ENCODE results near the gene CHSY1.
A peak's percentile ranks its signal among the peaks of the same experiment; 100 is the strongest.
"Not testable (repeated sequence)": the region's sequence is repeated elsewhere in the genome, so short reads cannot be mapped to it uniquely, and the experiment has no call there.

CHSY1 gene

GRCh38 chr15:101128221-101129015, 123.4 kb downstream of the CHSY1 start:
- Mint-ChIP-seq H3K36me3 (no peaks in the 10 kb centered on the region), H3K27me3 (no peaks in the 10 kb centered on the region), H3K9me3 (peaks cover 3% of the 10 kb centered on the region), H3K4me1 (peaks cover 57% of the 10 kb centered on the region), H3K27ac (peak overlapping the region; percentile 93), H3K4me3 (peak overlapping the region; percentile 66)
- DNase-seq (ENCODE audit: low spot score in 2 of 2): no peak
- ATAC-seq (ENCODE audit: low read depth): no peak

- H3K36me3 Mint-ChIP-seq: no peaks in the 10 kb centered on the region
- DNase-seq (ENCODE audit: low spot score in 2 of 2): peak; percentile 31 to 46
- H3K4me1 Mint-ChIP-seq: peaks cover 58% of the 10 kb centered on the region
- H3K27ac Mint-ChIP-seq: peak overlapping the region; percentile 93
- ATAC-seq (ENCODE audit: low read depth): peak; percentile 83
- peaks cover 5% of the 10 kb centered on the region for H3K9me3 Mint-ChIP-seq
- H3K27me3 Mint-ChIP-seq: no peaks in the 10 kb centered on the region
- H3K4me3 Mint-ChIP-seq: peak overlapping the region; percentile 66
Observed at GRCh38 chr15:101127506-101128076, 124.3 kb downstream of the CHSY1 start.

- ATAC-seq (ENCODE audit: low read depth) (peak; percentile 38), DNase-seq (ENCODE audit: low spot score in 2 of 2) (peak in 1 of 2 donors; percentile 35)
- no peaks in the 10 kb centered on the region for H3K36me3 Mint-ChIP-seq
- no peaks in the 10 kb centered on the region for H3K27me3 Mint-ChIP-seq
- H3K4me1 Mint-ChIP-seq: peaks cover 61% of the 10 kb centered on the region
- H3K4me3 Mint-ChIP-seq: peak overlapping the region; percentile 66
- peak overlapping the region; percentile 93 for H3K27ac Mint-ChIP-seq
- peaks cover 5% of the 10 kb centered on the region for H3K9me3 Mint-ChIP-seq
Observed at GRCh38 chr15:101126618-101127505, 125.0 kb downstream of the CHSY1 start.

GRCh38 chr15:101125881-101126428, 125.9 kb downstream of the CHSY1 start:
- H3K27ac Mint-ChIP-seq: peak overlapping the region; percentile 35
- peaks cover 61% of the 10 kb centered on the region for H3K4me1 Mint-ChIP-seq
- H3K36me3 Mint-ChIP-seq; ATAC-seq (ENCODE audit: low read depth); H3K4me3 Mint-ChIP-seq; H3K9me3 Mint-ChIP-seq; DNase-seq (ENCODE audit: low spot score in 2 of 2); H3K27me3 Mint-ChIP-seq: not testable (repeated sequence)

Measured in memory B cell (primary cell).